ENCODE measurements around the gene AZIN2.
"Not testable (repeated sequence)": the region's sequence is repeated elsewhere in the genome, so short reads cannot be mapped to it uniquely, and the experiment has no call there.

AZIN2 gene

DNA sequence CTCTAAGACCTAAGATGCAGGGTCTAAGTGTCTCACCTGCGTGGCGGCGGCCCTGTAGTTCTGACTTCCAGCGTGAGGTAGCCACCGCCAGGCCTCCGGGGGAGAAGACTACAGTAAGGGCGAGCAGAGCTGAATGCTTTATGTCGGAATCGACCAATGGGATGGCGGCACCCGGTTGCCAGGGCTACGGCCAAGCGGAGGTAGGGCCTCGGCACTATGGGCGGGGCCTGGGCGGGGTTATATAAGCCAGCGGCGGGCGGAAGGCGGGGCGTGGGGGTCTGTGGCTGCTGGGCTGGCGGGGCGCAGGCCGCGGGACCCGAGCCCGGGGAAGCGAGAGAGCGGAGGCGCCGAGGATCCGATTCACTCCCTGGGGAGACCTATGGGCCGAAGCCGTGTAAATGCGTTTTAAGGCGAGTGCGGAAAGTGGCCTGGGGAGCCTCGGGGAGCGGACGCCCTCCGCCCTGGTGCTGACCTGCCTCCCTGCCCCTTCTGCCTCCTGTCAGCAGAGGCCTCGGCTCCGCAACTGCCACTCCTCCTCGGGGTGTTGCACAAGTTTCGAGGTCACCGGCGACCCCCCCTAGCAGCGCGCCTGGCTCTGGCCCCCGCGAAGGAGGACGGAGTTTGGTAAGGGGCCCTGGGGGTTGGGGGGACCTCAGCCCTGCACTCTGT, at the start of gene AZIN2:
Gene AZIN2 (plus strand): TSS at position 269 of the 669 bp plus-strand sequence. CDS start 1,097 bp downstream, outside the sequence.
- H3K4me1 Mint-ChIP-seq (ENCODE audit: low read depth) = peaks cover 22% of the 10 kb centered on the region

DNA sequence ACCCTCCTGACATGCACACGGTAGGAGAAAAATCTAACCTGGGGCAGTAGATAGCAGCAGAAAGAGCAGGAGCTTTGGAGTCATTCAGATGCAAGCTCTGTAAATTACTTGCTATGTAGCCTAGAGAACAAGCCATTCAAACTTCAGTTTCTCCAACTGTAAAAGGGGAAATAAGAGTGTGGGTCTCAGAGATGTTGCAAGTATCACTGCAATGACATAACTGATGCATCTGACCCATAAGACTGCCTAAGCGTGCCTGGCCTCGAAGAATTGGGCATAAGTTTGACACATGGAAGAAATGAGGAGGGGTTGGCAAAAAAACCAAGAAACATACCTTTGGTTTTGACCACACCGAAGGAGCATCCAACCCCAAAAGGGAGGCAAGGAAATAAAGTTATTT, 49.4 kb upstream of the AZIN2 start:
- no peaks in the 10 kb centered on the region for H3K27me3 Mint-ChIP-seq
- peaks cover 76% of the 10 kb centered on the region for H3K4me1 Mint-ChIP-seq (ENCODE audit: low read depth)
- no peaks in the 10 kb centered on the region for H3K9me3 Mint-ChIP-seq
- H3K4me3 Mint-ChIP-seq = no peak overlapping the region
- no peak overlapping the region for H3K27ac Mint-ChIP-seq
- H3K36me3 Mint-ChIP-seq (ENCODE audit: low read depth) = peaks cover 76% of the 10 kb centered on the region

More for the DNA sequence above, at the start of gene AZIN2:
- H3K27ac Mint-ChIP-seq = peak within 1 kb of the TSS; percentile 59
- H3K4me3 Mint-ChIP-seq = peak within 1 kb of the TSS; percentile 87
- H3K9me3 Mint-ChIP-seq = no peaks in the 10 kb centered on the region
- H3K36me3 Mint-ChIP-seq (ENCODE audit: low read depth) = no peaks in the 10 kb centered on the region
- no peaks in the 10 kb centered on the region for H3K27me3 Mint-ChIP-seq

DNA sequence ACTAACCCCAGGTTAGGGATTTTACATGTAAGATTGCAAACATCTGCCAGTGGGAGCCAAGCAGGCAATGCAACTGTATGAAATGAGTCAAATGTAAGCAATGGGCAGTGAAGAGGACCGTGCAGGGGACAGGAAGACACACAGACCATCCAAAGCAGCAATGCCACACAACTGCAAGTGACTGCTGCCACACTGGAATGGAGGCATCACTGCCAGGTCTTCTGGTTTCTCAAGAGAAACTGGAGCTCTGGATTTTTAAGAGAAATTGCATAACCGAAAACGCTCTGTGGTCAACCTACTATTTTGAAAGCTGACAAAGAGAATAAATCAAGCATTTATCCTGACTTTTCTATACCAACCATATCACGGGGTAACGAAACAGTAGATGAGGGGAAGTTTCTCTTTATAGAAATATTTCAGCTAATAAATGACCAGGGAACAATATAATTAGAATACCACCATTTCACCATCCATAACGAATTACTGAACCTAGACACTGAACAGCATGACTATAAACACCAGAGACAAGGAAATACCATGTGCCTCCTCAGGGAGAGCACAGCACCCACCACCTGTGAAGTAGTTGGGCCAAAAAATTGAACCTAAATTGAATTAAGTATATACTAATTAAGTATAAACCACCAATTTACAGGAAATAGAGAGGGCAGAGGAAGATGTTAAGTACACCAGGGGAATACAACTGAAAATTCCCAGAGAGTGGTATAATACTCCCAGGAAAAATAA, 48.7 kb upstream of the AZIN2 start:
- H3K27me3 Mint-ChIP-seq = no peaks in the 10 kb centered on the region
- no peak overlapping the region for H3K27ac Mint-ChIP-seq
- H3K9me3 Mint-ChIP-seq = no peaks in the 10 kb centered on the region
- peaks cover 75% of the 10 kb centered on the region for H3K36me3 Mint-ChIP-seq (ENCODE audit: low read depth)
- H3K4me1 Mint-ChIP-seq (ENCODE audit: low read depth) = peaks cover 76% of the 10 kb centered on the region
- peak overlapping the region; percentile 4 for H3K4me3 Mint-ChIP-seq

DNA sequence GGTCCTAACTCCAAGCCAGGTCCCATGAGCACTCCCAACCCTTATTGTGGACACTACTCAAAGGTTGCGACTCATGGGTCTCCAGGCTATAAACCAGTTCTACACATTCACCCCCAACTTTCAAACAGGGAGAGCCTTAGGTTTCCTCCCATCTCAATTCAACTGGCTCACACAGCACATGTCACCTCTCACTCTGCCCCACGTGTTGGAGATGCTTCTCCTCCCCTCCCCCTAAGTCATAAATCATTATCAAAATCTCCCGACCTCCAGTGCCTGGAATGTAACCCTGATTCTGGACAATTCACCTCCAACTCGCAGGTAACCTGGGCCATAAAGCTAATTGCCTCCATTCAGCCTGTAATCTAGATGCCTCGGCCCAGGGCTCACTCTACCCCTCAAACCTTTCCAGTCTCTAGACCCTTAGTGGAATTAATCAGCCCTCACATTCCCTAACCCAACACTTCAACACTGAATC, 44.9 kb upstream of the AZIN2 start:
- H3K9me3 Mint-ChIP-seq = no peaks in the 10 kb centered on the region
- peaks cover 3% of the 10 kb centered on the region for H3K27me3 Mint-ChIP-seq
- peaks cover 47% of the 10 kb centered on the region for H3K36me3 Mint-ChIP-seq (ENCODE audit: low read depth)
- H3K27ac Mint-ChIP-seq = peak overlapping the region; percentile 94
- peaks cover 55% of the 10 kb centered on the region for H3K4me1 Mint-ChIP-seq (ENCODE audit: low read depth)
- H3K4me3 Mint-ChIP-seq = peak overlapping the region; percentile 95

DNA sequence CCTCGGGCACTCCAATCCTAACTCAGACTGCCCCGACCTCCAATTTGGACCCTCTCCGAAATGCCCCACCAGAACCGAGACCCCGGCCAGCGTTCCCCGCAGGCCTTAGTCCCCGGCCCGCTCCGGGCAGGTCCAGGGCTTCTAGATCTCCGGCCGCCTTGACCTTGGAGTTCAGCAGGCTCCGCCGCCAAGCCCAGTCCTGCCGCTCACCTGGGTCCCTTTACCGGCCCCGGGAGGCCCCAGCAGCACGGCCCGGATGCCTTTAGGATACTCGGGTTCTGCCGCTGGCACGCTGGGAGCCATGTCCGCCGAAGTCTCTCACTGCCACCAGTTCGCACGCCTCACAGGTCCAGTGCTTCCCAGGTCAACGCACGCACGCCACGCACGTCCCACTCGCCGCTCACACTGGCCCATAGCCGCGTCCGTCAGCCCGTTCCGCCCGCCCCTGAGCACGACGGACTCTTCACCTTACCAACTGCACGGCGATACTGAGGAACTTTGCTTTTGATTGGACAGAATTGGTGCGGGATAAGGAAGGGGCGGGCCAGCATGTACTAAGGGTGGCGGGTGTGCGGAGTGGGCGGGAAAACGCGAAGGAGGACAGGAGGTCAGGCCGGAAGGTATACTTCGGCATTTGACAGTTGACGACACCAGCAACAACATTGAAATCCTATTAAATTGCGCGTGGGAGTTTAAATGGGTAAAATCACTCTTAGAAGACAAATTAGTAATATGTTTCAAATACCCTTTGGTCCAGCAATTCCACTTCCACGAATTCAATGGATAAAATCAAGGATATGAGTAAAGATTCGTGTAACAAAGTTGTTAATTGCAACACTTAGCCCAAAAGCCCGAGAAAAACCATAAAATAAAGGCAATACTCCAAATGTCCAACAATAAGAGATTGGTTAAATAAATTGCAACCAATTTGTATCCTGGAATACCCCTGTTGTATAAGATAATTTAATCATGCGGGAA, 44.1 kb upstream of the AZIN2 start, which contains the start of gene AK2:
Gene AK2 (minus strand): TSS at position 358 of the 978 bp plus-strand sequence. CDS start 55 bp downstream, at position 303.
- Mint-ChIP-seq H3K27me3 (peaks cover 3% of the 10 kb centered on the region), H3K36me3 (ENCODE audit: low read depth) (peaks cover 39% of the 10 kb centered on the region), H3K4me1 (ENCODE audit: low read depth) (peaks cover 47% of the 10 kb centered on the region), H3K4me3 (peak within 1 kb of the TSS; percentile 95), H3K9me3 (no peaks in the 10 kb centered on the region), H3K27ac (peak within 1 kb of the TSS; percentile 94)

DNA sequence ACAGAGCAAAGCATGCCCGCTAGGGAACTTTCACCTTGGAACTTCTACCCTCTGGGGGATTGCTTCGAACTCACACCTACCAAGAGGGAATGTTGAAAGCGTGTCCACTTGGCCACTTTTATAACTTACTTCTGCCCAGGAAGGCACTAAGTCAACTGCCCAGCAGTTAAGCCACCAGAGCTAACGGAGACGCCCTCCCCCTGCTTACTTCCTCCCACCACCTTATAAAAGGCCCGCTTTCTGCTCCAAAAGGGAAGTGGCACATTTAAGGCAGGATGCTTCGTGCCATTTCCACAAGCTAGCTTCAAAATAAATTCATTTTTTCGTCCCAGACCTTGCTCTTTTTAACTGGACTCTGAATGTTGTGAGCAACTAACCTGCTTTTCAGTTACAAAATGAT, 41.1 kb upstream of the AZIN2 start:
- H3K9me3 Mint-ChIP-seq = no peaks in the 10 kb centered on the region
- H3K4me3 Mint-ChIP-seq = no peak overlapping the region
- peaks cover 17% of the 10 kb centered on the region for H3K36me3 Mint-ChIP-seq (ENCODE audit: low read depth)
- H3K27me3 Mint-ChIP-seq = peaks cover 3% of the 10 kb centered on the region
- H3K4me1 Mint-ChIP-seq (ENCODE audit: low read depth) = peaks cover 24% of the 10 kb centered on the region
- no peak overlapping the region for H3K27ac Mint-ChIP-seq

DNA sequence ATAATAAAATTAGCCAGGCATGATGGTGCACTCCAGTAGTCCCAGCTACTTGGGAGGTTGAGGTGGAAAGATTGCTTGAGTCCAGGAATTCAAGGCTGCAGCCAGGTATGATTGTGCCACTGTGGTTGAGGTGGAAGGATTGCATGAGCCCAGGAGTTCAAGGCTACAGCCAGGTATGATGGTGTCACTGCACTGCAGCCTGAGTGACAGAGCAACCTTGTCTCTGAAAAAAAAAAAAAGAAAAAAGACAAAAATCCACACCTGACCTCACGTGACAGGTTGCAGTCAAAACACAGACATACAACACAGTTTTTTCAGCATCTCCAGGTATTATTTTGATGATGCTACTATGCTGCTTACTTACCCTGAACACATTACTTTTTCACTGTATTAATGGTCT, 39.9 kb upstream of the AZIN2 start:
- Mint-ChIP-seq H3K9me3 (no peaks in the 10 kb centered on the region), H3K27ac (no peak overlapping the region), H3K4me1 (ENCODE audit: low read depth) (peaks cover 21% of the 10 kb centered on the region), H3K36me3 (ENCODE audit: low read depth) (peaks cover 9% of the 10 kb centered on the region), H3K27me3 (peaks cover 4% of the 10 kb centered on the region), H3K4me3 (no peak overlapping the region)

DNA sequence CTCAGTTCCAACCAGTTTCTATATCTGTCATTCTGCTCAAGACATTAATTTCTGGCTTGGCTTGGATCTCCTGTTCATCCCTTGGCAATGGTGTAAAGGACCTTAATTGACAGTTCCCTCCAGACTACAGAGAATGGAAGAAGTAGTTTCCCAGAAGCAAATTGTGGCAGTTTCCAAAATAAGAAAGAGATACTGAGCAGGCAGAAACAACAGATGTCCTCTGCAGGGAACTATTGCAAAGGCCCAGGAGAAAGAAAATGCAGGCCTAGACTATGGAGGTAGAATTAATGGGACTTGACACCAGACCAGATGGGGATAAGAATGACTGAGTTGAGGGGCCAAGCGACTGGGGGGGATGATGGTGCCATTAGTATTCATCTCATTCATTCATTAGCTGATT, 38.1 kb upstream of the AZIN2 start:
- Mint-ChIP-seq H3K4me3 (no peak overlapping the region), H3K27ac (no peak overlapping the region), H3K9me3 (no peaks in the 10 kb centered on the region), H3K27me3 (peaks cover 5% of the 10 kb centered on the region), H3K36me3 (ENCODE audit: low read depth) (no peaks in the 10 kb centered on the region), H3K4me1 (ENCODE audit: low read depth) (peaks cover 9% of the 10 kb centered on the region)

DNA sequence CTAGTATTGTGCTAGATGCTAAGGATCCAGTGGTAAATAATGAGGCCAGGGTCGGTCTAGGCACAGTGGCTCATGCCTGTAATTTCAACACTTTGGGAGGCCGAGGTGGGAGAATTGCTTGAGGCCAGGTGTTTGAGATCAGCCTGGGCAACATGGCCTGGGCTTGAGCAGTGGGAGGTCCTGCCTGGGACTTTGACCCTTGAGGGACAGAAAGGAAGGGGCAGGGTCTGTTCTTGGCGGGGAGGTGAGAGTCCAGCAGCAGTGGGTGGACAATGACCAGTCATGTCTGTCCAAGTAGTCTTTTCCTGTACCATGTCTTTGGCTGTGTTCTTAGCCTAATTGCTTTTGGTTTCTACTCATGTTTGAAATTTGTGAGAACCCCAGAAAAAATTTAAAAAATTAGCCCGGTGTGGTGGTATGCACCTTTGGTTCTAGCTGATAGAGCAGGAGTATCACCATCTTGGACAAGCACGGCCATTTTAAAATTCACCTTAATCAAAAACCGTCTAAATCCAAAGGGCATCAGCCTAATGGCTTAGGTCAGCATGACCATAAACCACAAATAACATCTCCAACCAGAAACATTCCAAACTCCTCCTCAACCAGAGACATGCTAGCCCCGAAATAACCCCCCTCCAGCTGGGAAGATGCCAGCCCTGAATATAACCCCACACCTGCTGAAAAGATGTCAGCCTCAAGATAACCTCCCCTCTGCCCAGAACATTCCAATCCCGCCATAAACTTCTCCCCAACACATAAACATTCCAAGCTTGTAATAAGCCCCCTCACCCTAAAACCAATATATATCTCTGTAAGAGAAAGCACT, 37.5 kb upstream of the AZIN2 start:
- Mint-ChIP-seq H3K4me3 (no peak overlapping the region), H3K27me3 (peaks cover 5% of the 10 kb centered on the region), H3K4me1 (ENCODE audit: low read depth) (peaks cover 9% of the 10 kb centered on the region), H3K27ac (no peak overlapping the region), H3K9me3 (no peaks in the 10 kb centered on the region), H3K36me3 (ENCODE audit: low read depth) (no peaks in the 10 kb centered on the region)

DNA sequence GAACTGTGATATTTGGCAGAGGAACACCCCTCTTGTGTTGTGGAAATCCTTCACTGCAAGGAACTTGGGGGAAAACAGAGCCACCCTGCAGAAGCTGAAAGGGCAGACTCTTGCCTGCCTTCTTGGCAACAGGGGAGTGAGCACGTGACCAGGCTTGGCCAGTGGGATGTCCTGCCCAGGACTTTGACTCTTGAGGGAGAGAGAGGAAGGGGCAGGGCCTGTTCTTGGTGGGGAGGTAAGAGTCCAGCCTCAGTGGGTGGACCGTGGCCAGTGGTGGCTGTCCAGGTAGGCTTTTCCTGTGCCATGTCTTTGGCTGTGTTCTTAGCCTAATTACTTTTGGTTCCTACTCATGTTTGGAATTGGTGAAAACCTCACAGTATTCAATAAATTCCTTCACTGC, 35.7 kb upstream of the AZIN2 start:
- Mint-ChIP-seq H3K4me3 (no peak overlapping the region), H3K27me3 (peaks cover 3% of the 10 kb centered on the region), H3K36me3 (ENCODE audit: low read depth) (no peaks in the 10 kb centered on the region), H3K9me3 (no peaks in the 10 kb centered on the region), H3K27ac (peak overlapping the region; percentile 53), H3K4me1 (ENCODE audit: low read depth) (peaks cover 11% of the 10 kb centered on the region)

DNA sequence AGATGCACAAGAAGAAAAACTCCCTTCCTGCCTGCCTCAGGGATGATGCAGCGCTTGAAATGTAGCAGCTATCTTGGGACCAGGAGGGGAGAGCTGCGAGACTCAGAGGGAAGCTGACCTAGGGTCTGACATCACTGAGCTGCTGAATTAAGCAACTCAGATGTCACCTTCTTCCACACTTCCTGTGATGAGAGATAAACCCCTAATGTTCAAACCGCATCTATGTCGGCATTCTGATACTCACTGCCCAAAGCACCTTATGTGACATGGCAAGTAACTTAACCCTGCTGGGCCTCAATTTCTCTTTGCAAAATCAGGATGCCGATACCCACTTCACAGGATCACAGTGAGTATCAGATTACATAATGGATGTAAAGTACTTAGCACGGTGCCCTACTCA, 35.1 kb upstream of the AZIN2 start:
- H3K36me3 Mint-ChIP-seq (ENCODE audit: low read depth) = no peaks in the 10 kb centered on the region

DNA sequence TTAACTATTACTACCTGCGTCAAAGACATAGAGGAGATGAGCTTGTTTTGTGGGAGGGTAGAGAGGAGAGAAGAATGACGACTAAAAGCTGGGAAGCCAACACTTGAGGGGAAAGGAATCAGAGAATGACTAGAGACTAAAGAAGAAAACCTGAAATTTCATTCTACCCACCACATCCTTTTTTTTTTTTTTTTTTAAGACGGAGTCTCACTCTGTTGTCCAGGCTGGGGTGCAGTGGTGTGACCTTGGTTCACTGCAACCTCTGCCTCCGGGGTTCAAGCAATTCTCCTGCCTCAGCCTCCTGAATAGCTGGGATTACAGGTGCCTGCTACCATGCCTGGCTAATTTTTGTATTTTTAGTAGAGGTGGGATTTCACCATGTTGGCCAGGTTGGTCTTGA, 34.7 kb upstream of the AZIN2 start:
- H3K9me3 Mint-ChIP-seq; H3K4me3 Mint-ChIP-seq; H3K27ac Mint-ChIP-seq; H3K27me3 Mint-ChIP-seq; H3K36me3 Mint-ChIP-seq (ENCODE audit: low read depth): not testable (repeated sequence)
- peaks cover 16% of the 10 kb centered on the region for H3K4me1 Mint-ChIP-seq (ENCODE audit: low read depth)

More for the DNA sequence above, 35.1 kb upstream of the AZIN2 start:
- Mint-ChIP-seq H3K9me3 (no peaks in the 10 kb centered on the region), H3K27ac (peak overlapping the region; percentile 53), H3K27me3 (peaks cover 3% of the 10 kb centered on the region), H3K4me3 (no peak overlapping the region), H3K4me1 (ENCODE audit: low read depth) (peaks cover 16% of the 10 kb centered on the region)

DNA sequence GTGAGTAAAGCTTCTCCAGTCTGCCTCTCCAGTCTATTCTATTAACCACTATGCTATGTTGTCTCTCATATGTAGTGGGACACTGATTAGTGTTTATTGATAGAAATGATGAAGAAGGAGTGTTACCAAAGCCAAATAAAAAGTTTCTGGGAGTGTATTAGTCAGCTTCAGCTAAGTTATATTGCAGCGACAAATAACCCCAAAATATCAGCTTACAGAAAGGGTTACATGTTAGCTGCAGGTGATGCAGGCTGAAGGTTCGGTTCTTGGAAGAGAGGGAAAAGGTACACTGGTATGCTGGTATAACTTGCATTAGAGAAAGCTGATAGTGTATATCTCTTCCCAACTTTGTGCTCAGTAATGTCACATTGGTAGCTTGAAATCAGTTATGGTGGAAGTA, 33.7 kb upstream of the AZIN2 start:
- H3K4me1 Mint-ChIP-seq (ENCODE audit: low read depth) = peaks cover 16% of the 10 kb centered on the region

DNA sequence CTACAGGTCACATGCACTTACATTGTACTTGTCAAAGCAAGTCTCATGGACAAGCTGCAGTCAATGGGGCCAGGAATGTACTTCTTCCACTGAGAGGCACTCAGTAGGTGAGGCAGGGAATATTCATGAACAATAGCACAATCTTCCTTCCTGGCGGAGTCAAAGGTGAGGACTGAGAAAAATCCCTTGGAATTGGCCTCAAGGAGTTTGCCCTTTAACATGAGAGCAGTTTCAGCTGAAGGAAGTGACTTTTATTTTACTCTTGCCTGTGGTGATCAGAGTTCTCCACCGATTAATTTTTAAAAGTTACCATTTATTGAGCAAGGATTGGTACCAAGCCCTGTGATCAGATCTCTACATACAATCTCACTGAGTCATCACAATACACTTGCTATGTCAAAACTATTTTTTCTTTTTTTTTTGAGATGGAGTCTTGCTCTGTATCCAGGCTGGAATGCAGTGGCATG, 33.1 kb upstream of the AZIN2 start:
- Mint-ChIP-seq H3K27ac (no peak overlapping the region), H3K4me1 (ENCODE audit: low read depth) (peaks cover 16% of the 10 kb centered on the region), H3K4me3 (no peak overlapping the region)

More for the DNA sequence above, 33.7 kb upstream of the AZIN2 start:
- Mint-ChIP-seq H3K9me3 (no peaks in the 10 kb centered on the region), H3K4me3 (no peak overlapping the region), H3K27ac (no peak overlapping the region), H3K36me3 (ENCODE audit: low read depth) (no peaks in the 10 kb centered on the region), H3K27me3 (peaks cover 3% of the 10 kb centered on the region)

More for the DNA sequence above, 33.1 kb upstream of the AZIN2 start:
- H3K36me3 Mint-ChIP-seq (ENCODE audit: low read depth) = no peaks in the 10 kb centered on the region
- peaks cover 3% of the 10 kb centered on the region for H3K27me3 Mint-ChIP-seq
- H3K9me3 Mint-ChIP-seq = no peaks in the 10 kb centered on the region
